ENCODE measurements around the gene PSPN. TPM values are rescaled to one million over a fixed set of nuclear protein-coding genes. Genes with fewer than 3 reads are reported as not detected.
A peak's percentile ranks its signal among the peaks of the same experiment; 100 is the strongest.

PSPN gene
- total RNA-seq, 2 donors from 2014 or later = 1.7 to 6.0 TPM

- H3K27me3 ChIP-seq = no peaks in the 10 kb centered on the region
- no peaks in the 10 kb centered on the region for H3K36me3 ChIP-seq
- intact Hi-C loops (cut with DNase I) = no loop called here
- no peak for TF ChIP-seq CTCF (IDR thresholded peaks at IDR 0.05)
- H3K9ac ChIP-seq (ENCODE audit: low read depth in 2 of 2, low read length in 2 of 2) = peak overlapping the region in 1 of 2 donors; percentile 51
- no peaks in the 10 kb centered on the region for H3K9me3 ChIP-seq
- H3K4me1 ChIP-seq = no peaks in the 10 kb centered on the region
- peak overlapping the region; percentile 11 for H3K4me3 ChIP-seq
- DNase-seq = no peak
- no peak overlapping the region for H3K27ac ChIP-seq
These were observed 2.0 kb downstream of the PSPN start for GRCh38 chr19:6373813-6374108.

- intact Hi-C loops (cut with DNase I) = no loop called here
- peak overlapping the region; percentile 97 for H3K27ac ChIP-seq
- no peaks in the 10 kb centered on the region for H3K27me3 ChIP-seq
- no peaks in the 10 kb centered on the region for H3K4me1 ChIP-seq
- no peak for TF ChIP-seq CTCF (IDR thresholded peaks at IDR 0.05)
- DNase-seq = peak; percentile 99
- H3K4me3 ChIP-seq = peak overlapping the region; percentile 82
- no peaks in the 10 kb centered on the region for H3K9me3 ChIP-seq
- H3K36me3 ChIP-seq = no peaks in the 10 kb centered on the region
- peak overlapping the region; percentile 89 to 99 for H3K9ac ChIP-seq (ENCODE audit: low read depth in 2 of 2, low read length in 2 of 2)
These were observed 2.5 kb downstream of the PSPN start for GRCh38 chr19:6373096-6373812.

GRCh38 chr19:6372594-6373095 lies 3.1 kb downstream of the PSPN start, which contains the start of gene ALKBH7:
TSS of gene ALKBH7 (plus strand) at chr19:6372794. CDS start at chr19:6372821, 27 bp downstream.
- intact Hi-C loops (cut with DNase I) = no loop called here
- TF ChIP-seq CTCF (IDR thresholded peaks at IDR 0.05) = no peak
- peak; percentile 99 for DNase-seq
- Histone ChIP-seq H3K27me3 (no peaks in the 10 kb centered on the region), H3K27ac (peak within 1 kb of the TSS; percentile 97), H3K4me3 (peak within 1 kb of the TSS; percentile 82), H3K9me3 (no peaks in the 10 kb centered on the region), H3K9ac (ENCODE audit: low read depth in 2 of 2, low read length in 2 of 2) (peak within 1 kb of the TSS; percentile 89 to 99), H3K4me1 (no peaks in the 10 kb centered on the region), H3K36me3 (no peaks in the 10 kb centered on the region)

- Histone ChIP-seq H3K9me3 (no peaks in the 10 kb centered on the region), H3K4me1 (no peaks in the 10 kb centered on the region), H3K4me3 (no peak overlapping the region), H3K27ac (no peak overlapping the region), H3K36me3 (peaks cover 4% of the 10 kb centered on the region), H3K27me3 (no peaks in the 10 kb centered on the region), H3K9ac (ENCODE audit: low read depth in 2 of 2, low read length in 2 of 2) (no peak overlapping the region)
- TF ChIP-seq CTCF (IDR thresholded peaks at IDR 0.05) = no peak
- DNase-seq = no peak
- intact Hi-C loops (cut with DNase I) = no loop called here
These were observed 11.4 kb downstream of the PSPN start for GRCh38 chr19:6364353-6364752.

- Histone ChIP-seq H3K27ac (peak overlapping the region; percentile 47), H3K9me3 (no peaks in the 10 kb centered on the region), H3K36me3 (peaks cover 4% of the 10 kb centered on the region), H3K4me3 (peak overlapping the region; percentile 98), H3K27me3 (no peaks in the 10 kb centered on the region), H3K4me1 (no peaks in the 10 kb centered on the region), H3K9ac (ENCODE audit: low read depth in 2 of 2, low read length in 2 of 2) (peak overlapping the region; percentile 80 to 82)
- intact Hi-C loops (cut with DNase I) = no loop called here
- TF ChIP-seq CTCF (IDR thresholded peaks at IDR 0.05) = no peak
- no peak for DNase-seq
These were observed 13.4 kb downstream of the PSPN start for GRCh38 chr19:6362351-6362801.
